GM18867 (cell line): Measurements from ENCODE around the gene EGFR.

Experiments used
- ATAC-seq: cut with Tn5 transposase; IDR thresholded peaks from one replicate; pipeline ENCODE4 v1.9.1; 2021; ENCODE audit warnings: mild to moderate bottlenecking, moderate library complexity; ENCODE audit not compliant: unreplicated experiment

EGFR gene

DNA sequence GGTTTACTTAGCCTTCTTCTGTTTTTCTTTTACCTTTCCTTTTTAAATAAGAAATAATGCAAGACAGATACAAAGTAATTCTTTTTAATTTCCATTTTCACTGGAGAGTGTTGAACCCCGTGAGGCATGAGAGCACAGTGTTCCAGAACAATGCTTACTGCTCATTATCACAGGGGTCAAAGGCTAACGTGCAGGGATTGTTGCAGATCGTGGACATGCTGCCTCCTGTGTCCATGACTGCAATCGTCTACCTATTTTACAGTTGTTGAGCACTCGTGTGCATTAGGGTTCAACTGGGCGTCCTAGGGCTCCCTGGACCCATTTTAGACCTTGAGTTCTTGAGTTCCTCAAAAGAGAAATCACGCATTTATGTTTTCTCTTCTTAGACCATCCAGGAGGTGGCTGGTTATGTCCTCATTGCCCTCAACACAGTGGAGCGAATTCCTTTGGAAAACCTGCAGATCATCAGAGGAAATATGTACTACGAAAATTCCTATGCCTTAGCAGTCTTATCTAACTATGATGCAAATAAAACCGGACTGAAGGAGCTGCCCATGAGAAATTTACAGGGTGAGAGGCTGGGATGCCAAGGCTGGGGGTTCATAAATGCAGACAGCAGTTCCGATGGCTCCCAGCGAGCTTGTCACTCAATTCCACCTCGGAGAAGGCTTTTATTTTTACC, 124.2 kb downstream of the EGFR start:
- ATAC-seq = no peak

GRCh38 chr7:55144333-55145317, 125.8 kb downstream of the EGFR start:
- no peak for ATAC-seq

DNA sequence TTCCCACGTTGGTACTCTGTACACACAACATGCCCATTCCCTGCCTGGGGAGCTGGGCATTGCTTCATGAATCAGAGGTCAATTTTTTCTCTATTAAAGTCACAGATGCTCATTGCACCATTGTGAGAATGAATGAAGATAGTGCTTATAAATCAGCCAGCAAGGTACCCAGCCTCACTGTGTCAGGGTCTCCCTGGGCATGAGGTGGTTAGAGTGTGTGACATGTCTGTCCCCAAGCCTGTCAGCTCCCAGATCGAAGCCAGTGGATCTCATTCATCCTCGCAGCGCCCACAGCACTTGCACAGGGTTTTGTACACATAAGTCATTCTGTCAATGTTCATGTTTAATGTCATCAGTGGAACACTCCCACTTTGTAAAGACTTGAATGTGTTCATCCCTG, 126.8 kb downstream of the EGFR start:
- no peak for ATAC-seq

DNA sequence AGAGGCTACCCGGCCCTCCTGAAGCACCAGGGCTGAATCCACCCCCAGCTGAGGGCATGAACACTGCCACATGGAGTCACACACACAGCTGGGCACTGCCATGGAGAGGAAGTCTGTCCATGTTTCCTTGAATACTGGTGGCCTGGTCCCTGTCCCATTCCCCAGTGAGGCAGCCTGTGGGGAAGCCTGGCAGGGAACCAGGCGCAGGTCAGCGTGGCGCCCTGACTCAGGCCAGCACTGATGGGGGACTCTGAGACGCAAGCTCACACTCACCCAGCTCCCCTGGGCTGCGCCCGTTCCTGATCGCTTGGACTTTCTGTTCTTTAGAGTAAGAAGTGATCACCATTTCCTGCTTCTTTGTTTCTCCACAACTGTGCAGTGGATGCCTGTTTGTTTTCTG, 128.3 kb downstream of the EGFR start:
- no peak for ATAC-seq

DNA sequence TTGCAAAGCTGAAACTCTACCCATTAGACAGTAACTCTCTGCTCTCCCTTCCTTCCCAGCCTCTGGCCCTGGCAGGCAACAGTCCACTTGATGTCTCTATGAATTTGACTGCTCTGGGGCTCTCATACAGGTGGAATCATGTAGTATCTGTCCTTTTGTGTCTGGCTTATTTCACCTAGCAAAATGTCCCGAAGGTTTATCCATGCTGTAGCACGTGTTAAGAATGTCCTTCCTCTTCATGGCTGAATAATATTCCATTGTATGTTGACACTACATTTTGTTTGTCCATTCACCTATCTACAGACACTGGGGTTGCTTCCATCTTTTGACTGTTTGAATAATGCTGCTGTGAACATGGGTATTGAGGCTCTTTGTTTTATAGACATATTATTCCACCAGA, 128.9 kb downstream of the EGFR start:
- no peak for ATAC-seq

GRCh38 chr7:55148571-55148970, 129.8 kb downstream of the EGFR start:
- ATAC-seq = no peak

- ATAC-seq = no peak
Measured at GRCh38 chr7:55149001-55149400, 130.2 kb downstream of the EGFR start.

- ATAC-seq = no peak
Measured at GRCh38 chr7:55150166-55150565, 131.3 kb downstream of the EGFR start.

DNA sequence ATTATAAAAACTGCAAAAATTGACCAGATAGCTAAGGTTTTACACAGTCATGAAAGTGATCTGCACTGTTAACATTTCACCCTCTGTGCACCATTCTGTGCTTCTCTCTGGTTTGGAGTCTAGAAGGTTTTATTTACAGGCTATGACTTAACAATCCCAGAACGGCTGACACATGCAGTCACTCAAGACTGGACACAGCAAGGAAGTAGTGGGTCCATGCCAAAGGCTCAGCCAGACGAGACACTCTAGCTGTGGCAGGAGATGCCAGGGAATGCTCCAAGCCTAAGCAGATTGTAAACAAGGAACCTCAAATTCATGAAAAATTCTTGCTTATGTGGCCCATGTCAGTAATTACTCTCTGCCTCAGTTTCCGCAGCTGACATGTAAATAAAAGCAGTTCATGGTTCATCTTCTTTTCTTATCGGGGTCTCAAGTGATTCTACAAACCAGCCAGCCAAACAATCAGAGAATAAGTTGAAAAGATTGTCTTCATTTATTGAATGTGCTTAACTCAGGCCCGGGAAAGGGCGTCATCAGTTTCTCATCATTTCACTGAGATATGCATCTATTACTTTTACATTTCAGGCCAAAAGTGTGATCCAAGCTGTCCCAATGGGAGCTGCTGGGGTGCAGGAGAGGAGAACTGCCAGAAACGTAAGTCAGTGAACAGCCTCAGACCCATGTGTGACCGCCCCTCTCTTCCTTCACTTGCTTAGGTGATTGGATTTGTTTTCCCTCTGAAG, 132.1 kb downstream of the EGFR start:
- no peak for ATAC-seq

DNA sequence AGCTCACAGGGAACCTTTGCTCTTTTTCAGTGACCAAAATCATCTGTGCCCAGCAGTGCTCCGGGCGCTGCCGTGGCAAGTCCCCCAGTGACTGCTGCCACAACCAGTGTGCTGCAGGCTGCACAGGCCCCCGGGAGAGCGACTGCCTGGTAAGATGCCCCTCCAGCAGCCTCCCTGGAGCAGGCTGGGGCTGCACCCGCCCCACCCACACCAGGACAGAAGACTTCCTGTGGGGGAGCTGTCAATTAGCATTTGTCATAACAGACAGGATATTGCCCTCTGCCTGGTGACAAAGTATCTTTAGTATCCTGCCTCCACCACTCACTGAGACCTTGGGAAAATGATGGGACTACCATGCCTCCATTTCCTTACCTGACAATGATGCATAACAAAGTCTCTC, 133.7 kb downstream of the EGFR start:
- ATAC-seq = no peak

DNA sequence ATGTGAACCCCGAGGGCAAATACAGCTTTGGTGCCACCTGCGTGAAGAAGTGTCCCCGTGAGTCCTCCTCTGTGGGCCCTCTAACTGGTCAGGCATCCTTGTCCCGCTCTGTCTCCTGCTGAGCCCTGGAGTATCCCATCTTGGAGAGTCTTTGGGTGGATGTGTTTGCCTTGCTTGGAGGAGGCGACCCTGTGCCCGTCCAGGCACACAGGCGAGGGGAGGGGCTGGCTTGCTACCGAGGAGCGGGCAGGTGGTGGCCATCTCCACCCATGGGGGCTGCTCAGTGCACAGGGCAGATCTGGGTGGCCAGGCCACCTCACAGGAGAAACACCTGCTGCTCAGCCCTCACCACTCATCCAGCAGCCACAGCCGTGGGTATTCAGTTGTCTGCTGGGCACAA, 135.3 kb downstream of the EGFR start:
- ATAC-seq = no peak

GRCh38 chr7:55155351-55156117, 136.7 kb downstream of the EGFR start:
- ATAC-seq = no peak

DNA sequence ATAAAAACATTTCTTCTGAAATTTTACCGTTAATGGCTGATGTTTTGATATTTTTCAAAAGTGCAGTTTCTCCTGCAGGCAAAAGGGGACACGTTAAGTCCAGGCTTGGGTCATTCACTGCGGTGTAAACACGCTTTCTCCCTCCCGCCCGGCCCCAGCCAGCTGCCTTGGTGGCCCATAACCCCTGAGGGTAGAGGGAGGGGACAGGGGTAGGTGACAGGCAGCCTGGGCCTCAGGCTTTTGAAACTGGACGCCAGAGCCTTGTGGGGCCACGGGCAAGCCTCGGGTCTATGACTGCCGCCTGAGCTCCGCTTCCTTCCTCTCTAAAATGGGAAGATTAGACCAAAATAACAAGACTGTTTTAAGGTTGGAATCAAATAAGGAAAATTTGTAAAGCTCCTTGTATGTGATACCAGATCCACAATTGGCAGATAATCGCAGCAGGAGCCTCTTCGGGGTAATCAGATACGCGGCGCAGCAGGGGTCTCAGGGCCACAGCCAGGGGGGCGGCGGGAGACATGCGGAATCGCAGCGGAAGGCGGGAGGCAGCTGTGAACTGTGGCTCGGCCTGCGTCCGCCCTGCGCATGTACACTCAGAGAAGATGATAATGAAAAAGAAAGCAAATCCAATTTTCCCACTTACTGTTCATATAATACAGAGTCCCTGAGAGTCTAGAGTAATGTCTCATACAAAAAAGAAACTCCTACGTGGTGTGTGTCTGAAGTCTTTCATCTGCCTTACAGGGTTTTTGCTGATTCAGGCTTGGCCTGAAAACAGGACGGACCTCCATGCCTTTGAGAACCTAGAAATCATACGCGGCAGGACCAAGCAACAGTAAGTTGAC, 138.3 kb downstream of the EGFR start:
- no peak for ATAC-seq

- no peak for ATAC-seq
Measured at GRCh38 chr7:55157764-55158105, 138.9 kb downstream of the EGFR start.

DNA sequence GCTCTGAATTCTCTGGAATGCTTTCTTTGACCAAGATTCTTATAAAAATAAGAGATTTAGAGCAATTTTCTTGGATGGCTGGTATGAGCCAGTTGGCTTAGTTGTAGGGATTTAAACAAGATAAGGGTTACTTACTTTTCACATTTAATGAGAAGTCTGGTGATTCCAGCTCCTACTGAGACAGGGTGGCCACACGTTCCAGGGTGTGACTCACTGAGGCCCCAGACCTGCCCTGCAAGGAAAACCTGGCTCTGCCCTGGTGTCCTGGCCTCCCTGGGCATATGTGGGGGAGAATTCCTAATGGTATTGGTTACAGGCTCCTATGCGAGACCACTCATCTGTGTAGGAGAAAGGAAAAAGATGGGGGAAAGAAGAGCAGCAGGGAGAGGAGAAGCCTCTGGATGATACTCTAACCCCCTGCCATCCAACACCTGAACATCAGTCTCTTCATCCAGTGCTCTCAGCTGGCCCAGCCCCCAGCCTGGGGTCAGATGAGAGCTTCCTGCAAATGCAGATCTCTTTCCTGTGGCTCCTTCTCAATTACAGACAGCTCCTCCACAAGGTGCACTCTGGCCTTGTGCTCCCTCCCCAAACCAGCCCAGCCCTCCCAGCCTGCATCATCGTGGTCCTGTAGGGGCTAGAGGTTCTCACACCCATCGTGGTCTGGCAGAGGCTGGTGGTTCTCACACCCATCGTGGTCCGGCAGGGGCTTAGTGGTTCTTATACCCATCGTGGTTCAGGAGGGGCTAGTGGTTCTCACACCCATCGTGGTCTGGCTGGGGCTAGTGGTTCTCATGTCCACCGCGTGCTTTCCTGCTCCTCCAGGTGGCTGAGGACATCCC, 139.9 kb downstream of the EGFR start:
- no peak for ATAC-seq

DNA sequence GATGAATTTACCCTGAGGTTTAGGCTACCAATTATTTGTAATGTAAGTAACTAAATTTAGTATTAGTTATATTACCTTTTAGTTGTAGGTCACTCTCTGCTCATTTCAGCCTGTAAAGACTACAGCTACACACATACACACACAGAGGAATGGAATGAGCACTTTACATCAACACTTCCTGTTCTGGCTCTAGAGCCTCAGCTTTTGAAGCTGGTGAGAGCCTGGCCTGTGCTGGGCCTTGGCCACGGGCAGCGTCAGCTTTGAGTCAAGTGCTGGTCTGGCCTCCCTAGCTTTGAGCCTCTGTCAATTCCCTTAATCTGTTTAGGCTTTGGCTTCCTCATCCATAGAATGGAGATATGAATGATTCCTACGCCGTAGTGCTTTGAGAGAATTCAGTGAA, 141.7 kb downstream of the EGFR start:
- no peak for ATAC-seq

GRCh38 chr7:55161154-55161687, 142.4 kb downstream of the EGFR start:
- no peak for ATAC-seq

GRCh38 chr7:55162476-55162875, 143.7 kb downstream of the EGFR start:
- no peak for ATAC-seq

DNA sequence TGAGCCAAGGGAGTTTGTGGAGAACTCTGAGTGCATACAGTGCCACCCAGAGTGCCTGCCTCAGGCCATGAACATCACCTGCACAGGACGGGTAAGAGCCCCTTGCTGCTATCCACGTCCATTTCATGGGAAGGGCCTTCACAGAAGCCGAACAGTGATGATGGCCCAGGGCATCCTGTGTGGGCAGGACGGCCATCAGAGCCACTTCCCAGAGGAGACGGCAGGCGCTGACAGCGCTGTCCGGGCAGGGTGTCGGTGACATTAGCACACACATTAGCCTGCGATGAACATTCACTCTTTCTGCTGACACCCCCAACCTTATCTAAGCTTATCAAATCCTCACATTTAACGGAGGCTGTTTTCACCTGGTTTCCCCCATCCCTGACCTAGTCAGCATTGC, 144.9 kb downstream of the EGFR start:
- no peak for ATAC-seq
